GM18951 (cell line): ENCODE results near the gene GAD1.

Source experiments
- POLR2A ChIP-seq: IDR thresholded peaks from 4 replicates; pipeline ENCODE4 v1.6.1; 2011; ENCODE audit warnings: mild to moderate bottlenecking; ENCODE audit not compliant: insufficient read length, insufficient read depth; ENCODE audit errors: extremely low read depth
- in situ Hi-C: fragments of 300-500 bp; cut with MboI; formaldehyde crosslinking; loops from one replicate; pipeline ENCODE4 v1.12.0; 2022; ENCODE audit warnings: low sequenced_read_pairs, mixed read lengths, inconsistent platforms; ENCODE audit not compliant: unreplicated experiment

Gene GAD1

DNA sequence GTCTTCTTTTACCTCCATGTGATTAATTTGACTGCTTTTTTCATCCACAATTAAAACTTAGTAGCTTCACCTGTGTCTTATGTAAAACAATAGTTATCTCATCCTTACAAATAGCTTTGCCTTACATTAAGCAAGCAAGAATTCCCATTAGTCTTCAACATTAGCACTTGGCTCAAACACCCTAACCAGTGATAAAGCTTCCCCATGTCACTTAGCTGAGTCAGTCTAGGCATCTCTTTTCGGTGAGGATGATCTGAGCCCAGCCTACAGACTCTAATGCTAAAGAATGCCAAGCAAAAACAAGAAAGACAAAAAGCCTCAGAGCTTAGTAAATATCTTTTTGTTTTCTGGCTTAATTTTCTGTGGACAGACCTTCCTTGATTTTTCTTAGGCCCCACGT is 26.1 kb downstream of the GAD1 start:
- in situ Hi-C loops, result no loop called here
- no peak for TF ChIP-seq POLR2A

DNA sequence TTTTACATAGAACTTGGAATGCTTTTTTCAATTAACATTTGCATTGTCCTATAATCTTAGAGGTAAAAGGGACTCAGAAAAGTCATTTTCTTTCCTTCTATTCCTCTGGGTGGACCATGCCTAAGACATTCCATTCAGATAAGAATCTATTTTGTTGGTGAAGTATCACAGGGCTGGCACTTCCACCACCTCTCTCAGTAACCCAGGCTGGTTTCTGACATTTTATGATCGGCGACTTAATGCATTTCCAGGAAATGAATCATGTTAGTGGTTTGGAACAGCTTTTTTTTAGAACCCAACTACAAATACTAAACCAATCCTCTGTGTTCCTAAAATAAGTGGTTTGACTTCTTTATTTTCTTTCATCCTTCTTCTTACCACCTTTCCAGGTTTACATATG is 27.0 kb downstream of the GAD1 start:
- in situ Hi-C loops, result no loop called here

DNA sequence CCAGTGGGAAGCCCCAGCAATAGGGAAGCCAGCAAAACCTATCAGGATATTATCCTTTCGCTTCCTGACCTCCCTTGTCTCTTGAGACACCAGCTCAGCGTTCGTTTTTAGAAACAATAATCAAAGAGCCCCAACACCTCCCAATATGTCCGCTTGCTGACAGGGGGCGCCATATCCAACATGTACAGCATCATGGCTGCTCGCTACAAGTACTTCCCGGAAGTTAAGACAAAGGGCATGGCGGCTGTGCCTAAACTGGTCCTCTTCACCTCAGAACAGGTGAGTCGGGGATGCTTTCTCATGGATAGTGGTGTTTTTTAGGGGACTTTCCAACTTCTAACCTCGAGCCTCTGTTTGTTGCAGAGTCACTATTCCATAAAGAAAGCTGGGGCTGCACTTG is 28.7 kb downstream of the GAD1 start:
- in situ Hi-C loops, result no loop called here

More for the DNA sequence above, 27.0 kb downstream of the GAD1 start:
- TF ChIP-seq POLR2A, result no peak

DNA sequence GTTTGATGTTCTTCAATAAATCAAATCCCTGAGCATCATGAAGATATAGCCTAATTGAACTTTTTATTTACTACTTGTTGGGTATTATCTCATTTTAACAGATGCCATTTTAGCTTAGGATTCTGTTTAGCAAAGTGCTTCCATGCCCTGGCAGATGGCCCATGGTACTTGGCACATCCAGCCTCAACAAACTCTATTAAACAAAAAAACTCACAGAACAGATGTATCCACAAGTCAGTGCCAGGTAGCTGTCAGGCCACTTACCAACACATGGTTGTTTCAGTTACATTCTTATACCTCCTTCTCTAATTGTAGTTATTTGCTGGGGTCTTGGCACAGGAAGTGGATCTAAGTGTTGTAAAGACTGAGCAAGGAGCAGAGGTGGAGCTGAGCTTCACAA is 29.6 kb downstream of the GAD1 start:
- TF ChIP-seq POLR2A, result no peak
- in situ Hi-C loops, result no loop called here

More for the DNA sequence above, 28.7 kb downstream of the GAD1 start:
- no peak for TF ChIP-seq POLR2A

DNA sequence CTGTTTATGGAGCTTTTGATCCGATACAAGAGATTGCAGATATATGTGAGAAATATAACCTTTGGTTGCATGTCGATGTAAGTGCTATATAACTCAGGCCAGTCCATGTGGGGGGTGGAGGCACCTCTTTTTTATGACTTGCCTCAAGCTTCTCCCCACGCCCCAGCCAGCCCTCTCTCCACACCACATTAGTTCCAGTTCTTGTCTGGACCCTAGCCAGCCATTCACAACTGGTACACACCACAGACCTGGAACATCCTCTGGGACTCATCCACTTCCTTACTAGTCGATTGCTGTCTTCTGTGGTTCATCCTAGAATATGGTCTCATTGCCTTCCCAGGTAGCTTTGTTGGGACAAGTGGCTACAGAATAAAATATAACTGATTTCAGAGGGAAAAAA is 31.0 kb downstream of the GAD1 start:
- no peak for TF ChIP-seq POLR2A

DNA sequence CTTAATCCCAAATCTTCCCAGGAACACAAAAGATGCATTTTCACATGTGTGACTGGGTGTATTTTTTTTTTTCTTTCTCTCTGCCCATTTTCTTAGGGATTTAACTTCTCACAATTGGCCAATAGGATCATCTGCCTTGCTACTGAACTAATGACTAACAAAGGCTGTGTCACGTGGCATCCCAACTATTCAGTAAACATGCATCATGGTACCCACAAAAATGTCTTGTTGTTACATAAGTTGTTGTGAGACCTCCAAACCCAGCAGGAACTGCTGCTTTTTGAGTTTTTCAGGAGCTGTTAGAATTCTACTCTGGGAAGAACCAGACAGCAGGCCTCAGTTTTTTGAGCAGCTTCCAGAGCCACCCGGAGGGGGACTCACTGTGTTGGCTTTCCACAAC is 31.9 kb downstream of the GAD1 start:
- in situ Hi-C loops, result no loop called here
- no peak for TF ChIP-seq POLR2A

More for the DNA sequence above, 31.0 kb downstream of the GAD1 start:
- in situ Hi-C loops, result no loop called here

DNA sequence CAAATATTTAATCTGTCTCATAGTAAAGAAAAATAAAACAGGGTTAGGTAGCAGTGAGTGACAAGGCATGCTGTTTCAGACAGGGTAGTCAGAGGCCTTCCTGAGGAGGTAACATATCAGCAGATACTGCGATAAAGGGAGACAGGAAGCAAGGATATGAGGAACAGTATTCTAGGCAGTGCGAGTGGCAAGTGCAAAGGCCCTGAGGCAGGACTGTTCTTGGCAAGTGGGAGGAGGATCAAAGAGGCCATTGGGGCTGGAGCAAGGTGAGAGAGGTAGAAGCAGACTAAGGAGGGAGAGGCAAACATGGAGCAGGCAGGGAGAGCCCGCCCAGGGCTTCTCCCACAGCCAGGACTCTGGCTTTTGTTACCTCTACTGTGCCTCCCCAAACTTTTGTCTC is 33.6 kb downstream of the GAD1 start:
- in situ Hi-C loops, result no loop called here
- TF ChIP-seq POLR2A, result no peak

DNA sequence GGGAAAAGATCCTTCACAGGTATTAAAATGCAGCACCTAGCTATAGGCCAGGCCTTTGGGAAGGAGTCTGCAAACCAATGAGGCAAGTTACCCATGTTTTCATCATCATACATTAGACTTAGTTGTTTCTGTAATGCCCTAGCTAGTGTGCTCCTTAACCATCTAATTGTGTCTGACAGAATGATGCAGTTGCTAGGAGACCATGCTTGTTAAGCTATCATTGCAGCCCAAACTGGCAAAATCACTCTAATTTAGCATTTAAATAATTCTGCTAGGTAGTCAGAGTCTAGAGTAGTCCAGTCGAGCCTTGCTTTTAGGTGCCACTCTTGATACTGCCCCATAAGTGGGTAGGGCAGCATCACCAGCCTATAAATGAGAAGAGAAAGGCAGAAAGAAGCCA is 34.9 kb downstream of the GAD1 start:
- TF ChIP-seq POLR2A, result no peak
- in situ Hi-C loops, result no loop called here

DNA sequence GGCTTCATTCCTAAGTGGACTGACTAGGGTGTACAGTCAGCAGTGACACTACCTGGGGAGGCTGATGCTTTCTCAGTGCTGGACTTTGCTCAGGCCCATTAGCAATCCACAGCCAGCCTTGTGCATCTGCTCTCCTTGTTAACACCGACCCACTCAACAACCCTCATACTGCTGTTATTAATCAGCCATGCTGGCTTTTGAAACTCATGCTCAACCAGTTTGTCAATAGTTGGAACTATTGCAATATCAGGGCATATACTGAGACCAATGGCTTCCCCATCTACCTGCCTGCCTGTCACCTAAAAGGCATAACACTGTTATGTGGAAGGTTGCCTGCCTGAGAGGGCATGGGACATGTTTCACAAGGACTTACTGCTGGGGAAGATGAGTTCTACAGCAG is 39.4 kb downstream of the GAD1 start:
- in situ Hi-C loops, result no loop called here
- TF ChIP-seq POLR2A, result no peak

DNA sequence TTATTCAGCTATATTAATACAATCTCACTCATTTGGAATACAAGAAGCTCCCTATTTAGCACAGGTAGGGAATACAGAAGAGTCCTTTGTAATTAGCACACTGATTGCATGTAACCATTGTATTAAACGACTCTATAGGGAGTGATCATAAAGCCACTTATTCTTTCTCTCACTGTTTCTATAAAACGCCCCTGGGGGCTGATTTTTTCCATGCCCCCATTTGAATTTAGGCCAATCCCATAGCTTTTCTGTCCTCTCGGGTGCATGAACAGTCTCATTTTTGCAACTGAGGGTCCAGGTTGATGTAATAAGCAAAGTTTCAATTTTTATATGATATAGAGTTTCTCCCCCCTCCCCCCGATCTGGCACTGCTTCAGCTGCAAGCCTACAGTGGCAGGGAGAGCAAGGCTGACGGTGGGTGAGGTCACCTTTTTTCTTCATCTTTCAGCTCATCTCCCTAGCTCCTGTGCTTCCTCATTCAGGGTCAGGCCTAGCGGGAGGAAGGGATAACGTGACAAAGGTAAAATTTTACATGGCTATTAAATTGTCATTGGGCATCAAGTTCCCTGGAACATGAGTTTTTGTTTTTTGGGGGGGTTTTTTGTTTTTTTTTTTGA is 45.7 kb downstream of the GAD1 start:
- TF ChIP-seq POLR2A, result no peak
- in situ Hi-C loops, result no loop called here

DNA sequence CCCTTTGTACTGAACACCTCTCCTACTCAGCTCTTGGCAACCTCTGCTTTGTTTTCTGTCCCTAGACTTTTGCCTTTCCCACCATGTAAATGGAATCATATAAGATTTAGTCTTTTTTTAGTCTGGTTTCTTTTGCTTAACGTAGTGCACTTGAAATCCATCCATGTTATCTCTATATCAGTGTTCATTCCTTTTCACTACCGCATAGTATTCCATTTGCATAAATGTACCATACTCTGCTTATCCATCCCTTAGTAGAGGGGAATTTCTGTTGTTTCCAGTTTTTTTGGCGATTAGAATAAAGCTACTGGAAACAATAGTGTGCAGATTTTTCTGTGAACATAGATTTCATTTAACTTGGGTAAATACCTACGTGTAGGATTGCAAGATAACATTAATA is 46.4 kb downstream of the GAD1 start:
- no peak for TF ChIP-seq POLR2A
- in situ Hi-C loops, result no loop called here

DNA sequence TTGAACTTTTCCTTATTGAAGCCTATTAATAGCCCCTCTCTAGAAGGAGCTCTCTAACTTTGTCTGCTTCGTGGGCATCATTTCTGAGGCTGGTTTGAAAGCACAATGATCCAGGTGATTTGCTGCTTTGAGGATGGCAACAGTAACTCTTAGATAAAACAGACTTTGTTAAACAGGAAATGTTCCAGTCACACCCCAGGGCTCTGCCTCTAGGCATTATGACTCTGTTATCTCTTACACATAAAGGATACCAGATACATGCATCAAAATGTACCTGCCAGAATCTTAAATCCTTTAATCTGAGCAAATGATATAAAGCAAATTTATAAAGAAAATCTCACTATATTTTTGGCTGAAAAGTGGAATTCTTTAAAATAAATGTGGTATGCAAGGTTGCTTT is 52.3 kb downstream of the GAD1 start:
- in situ Hi-C loops, result no loop called here

DNA sequence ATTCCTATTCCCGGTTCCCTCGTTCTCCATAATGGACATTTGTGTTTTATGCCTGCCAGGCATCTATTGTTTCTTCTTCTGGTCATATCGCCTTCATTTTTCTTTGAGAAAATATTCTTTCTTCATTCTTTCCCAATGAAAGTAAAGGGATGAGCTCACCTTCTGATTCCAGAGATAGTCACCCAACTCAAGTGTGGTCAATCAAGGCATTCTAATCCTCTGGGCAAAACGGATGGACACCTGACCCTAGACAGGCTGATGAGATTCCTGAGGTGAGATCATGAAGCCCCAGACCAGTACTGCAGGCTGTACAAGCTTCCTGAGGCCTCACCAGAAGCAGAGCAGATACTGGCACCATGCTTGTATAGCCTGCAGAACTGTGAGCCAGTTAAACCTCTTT is 52.8 kb downstream of the GAD1 start:
- no peak for TF ChIP-seq POLR2A
- in situ Hi-C loops, result no loop called here

More for the DNA sequence above, 52.3 kb downstream of the GAD1 start:
- no peak for TF ChIP-seq POLR2A

DNA sequence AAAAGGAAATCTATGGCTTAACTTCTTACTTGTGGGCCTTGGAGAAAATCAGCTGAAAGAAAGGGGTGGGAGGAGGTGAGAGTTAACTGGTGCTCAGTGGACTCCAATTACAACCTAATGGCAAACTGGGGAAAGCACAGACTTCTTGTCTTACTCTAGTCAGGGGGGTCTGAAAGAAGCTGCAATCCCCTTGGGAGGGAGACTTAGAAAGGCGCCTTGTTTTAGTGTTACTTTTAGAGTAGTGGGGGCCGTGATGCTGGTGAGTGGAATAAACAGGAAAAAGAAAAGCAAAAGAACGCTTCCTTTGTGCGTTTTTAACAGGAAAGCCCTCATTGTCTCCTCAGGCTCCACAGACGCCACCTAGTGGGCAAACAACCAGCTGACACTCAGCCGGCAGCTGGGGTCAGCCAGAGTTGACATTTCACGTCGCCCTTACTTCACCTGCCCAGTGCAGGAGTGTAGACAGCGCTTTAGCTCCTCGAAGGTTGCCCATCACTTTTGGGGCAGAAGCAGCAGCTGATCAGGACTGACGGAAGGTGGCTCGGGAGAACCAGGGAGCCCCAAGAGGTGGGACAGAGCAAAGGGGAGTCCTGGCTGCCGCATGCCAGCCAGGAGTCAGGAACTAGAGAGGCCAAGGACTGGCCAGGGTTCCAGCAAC is 56.5 kb downstream of the GAD1 start:
- in situ Hi-C loops, result no loop called here
- TF ChIP-seq POLR2A, result no peak
